HepG2 (cell line): ENCODE data around the gene ZBTB4. TPM values are rescaled to one million over a fixed set of nuclear protein-coding genes. Genes with fewer than 3 reads are reported as not detected.

ENCODE experiments used
- AFF4 ChIP-seq: sonication (generic); formaldehyde crosslinking; IDR thresholded peaks from 2 replicates; pipeline ENCODE4 v1.4.0; 2020; ENCODE audit warnings: missing genetic modification reagents
- FOXA1 ChIP-seq, 2 experiments: fragments of 450-650 bp in 1 of 2; sonication (generic) in 1 of 2; formaldehyde crosslinking in 1 of 2; IDR thresholded peaks; 2 replicates each; pipeline versions ENCODE4 v1.4.0 to v1.6.1; 2016 to 2020; ENCODE audit warnings: missing genetic modification reagents in 1 of 2
- NONO ChIP-seq, 2 experiments: fragments of 450-650 bp in 1 of 2; sonication (generic) in 1 of 2; formaldehyde crosslinking in 1 of 2; IDR thresholded peaks in 1 of 2; conservative IDR thresholded peaks in 1 of 2; 2 replicates each; pipeline versions ENCODE4 v1.6.1 to v1.8.0; 2017 to 2022; ENCODE audit warnings: mild to moderate bottlenecking in 1 of 2, missing genetic modification reagents in 1 of 2, moderate library complexity in 1 of 2
- REPIN1 ChIP-seq: sonication (generic); formaldehyde crosslinking; IDR thresholded peaks from 2 replicates; pipeline ENCODE4 v1.8.0; 2022; ENCODE audit warnings: missing genetic modification reagents, low read depth, mild to moderate bottlenecking, borderline replicate concordance
- RXRA ChIP-seq: sonication (generic); formaldehyde crosslinking; IDR thresholded peaks from 2 replicates; pipeline ENCODE4 v1.5.1; 2020; ENCODE audit warnings: missing genetic modification reagents
- THAP9 ChIP-seq: sonication (generic); formaldehyde crosslinking; IDR thresholded peaks from 2 replicates; pipeline ENCODE4; 2020; ENCODE audit warnings: missing genetic modification reagents, mild to moderate bottlenecking, borderline replicate concordance
- ZFP36 ChIP-seq: fragments of 150-350 bp; IDR thresholded peaks from 2 replicates; pipeline ENCODE4 v1.6.1; 2018; ENCODE audit warnings: borderline replicate concordance, low read length, low read depth; ENCODE audit not compliant: partially characterized antibody
- ZFY ChIP-seq: sonication (generic); formaldehyde crosslinking; IDR thresholded peaks from 2 replicates; pipeline ENCODE4 v1.4.0; 2020; ENCODE audit warnings: missing genetic modification reagents
- ZGPAT ChIP-seq: IDR thresholded peaks from 2 replicates; pipeline ENCODE4 v1.6.1; 2016; ENCODE audit warnings: mild to moderate bottlenecking
- ZNF281 ChIP-seq: sonication (generic); formaldehyde crosslinking; IDR thresholded peaks from 2 replicates; pipeline ENCODE4 v1.4.0; 2020; ENCODE audit warnings: missing genetic modification reagents, borderline replicate concordance
- ZNF292 ChIP-seq: sonication (generic); formaldehyde crosslinking; IDR thresholded peaks from 2 replicates; pipeline ENCODE4 v1.8.1; 2022; ENCODE audit warnings: mild to moderate bottlenecking, low read depth, missing genetic modification reagents, borderline replicate concordance
- ZNF431 ChIP-seq: sonication (generic); formaldehyde crosslinking; IDR thresholded peaks from 2 replicates; pipeline ENCODE4 v1.9.0; 2022; ENCODE audit warnings: missing genetic modification reagents, low read depth, mild to moderate bottlenecking, borderline replicate concordance
- ZNF549 ChIP-seq: sonication (generic); formaldehyde crosslinking; IDR thresholded peaks from 2 replicates; pipeline ENCODE4 v1.5.0; 2020; ENCODE audit warnings: missing genetic modification reagents
- ZNF772 ChIP-seq: sonication (generic); formaldehyde crosslinking; IDR thresholded peaks from 2 replicates; pipeline ENCODE4 v1.5.0; 2020; ENCODE audit warnings: mild to moderate bottlenecking, missing genetic modification reagents
- polyA plus RNA-seq, 8 experiments: library from polyadenylated mRNA; depleted of rRNA in 3 of 8; stranded (reverse) in 7 of 8; unstranded in 1 of 8; fragments of >200 nt; fragmentation: Illumina TruSeq in 4 of 8; extraction: Trizol in 4 of 8; gene quantifications; 2 replicates each; pipeline versions ENCODE4 v1.2.1 to v1.2.3, GENCODE V29; 2011 to 2016; ENCODE audit warnings: low read depth in 4 of 8, missing spikeins in 1 of 8, mixed read lengths in 1 of 8; ENCODE audit not compliant: insufficient read depth in 1 of 8
- total RNA-seq, 5 experiments: library from RNA; depleted of rRNA; stranded (reverse); fragments of >200 nt; fragmentation: Illumina TruSeq; extraction: Trizol; gene quantifications; 2 replicates each; pipeline ENCODE4 v1.2.3, GENCODE V29; 2016; ENCODE audit warnings: low read depth in 1 of 5

ZBTB4 gene
- total and polyA plus RNA-seq, 2 of the 13 experiments (the other 11 are each of a cell fraction or from before 2014, with no cell fraction given) = 4.3 to 7.4 TPM

GRCh38 chr17:7444682-7445618, 34.5 kb downstream of the ZBTB4 start, which contains the start of gene CHRNB1 (continued):
- TF ChIP-seq NONO (IDR thresholded peaks at IDR 0.05) (no peak), NONO (CRISPR knock-in tag; conservative IDR thresholded peaks at IDR 0.05) (peak; percentile 78), FOXA1 (IDR thresholded peaks at IDR 0.05) (no peak), FOXA1 (CRISPR knock-in tag; IDR thresholded peaks at IDR 0.05) (0 out of 2 replicates have a peak, but pooled peaks have one; percentile 6), ZNF772 (peak; percentile 90), ZGPAT (CRISPR knock-in tag) (peak; percentile 66; the same call in 1 of the 2 replicates), RXRA (peak; percentile 78), ZFP36 (no peak), ZFY (CRISPR knock-in tag) (peak; percentile 81), THAP9 (CRISPR knock-in tag) (peak; percentile 77; the same call in 1 of the 2 replicates), ZNF431 (no peak), AFF4 (CRISPR knock-in tag) (no peak), ZNF549 (CRISPR knock-in tag) (no peak), REPIN1 (no peak), ZNF292 (CRISPR knock-in tag) (peak; percentile 28; the same call in 1 of the 2 replicates), ZNF281 (peak; percentile 70)
